Gastrocnemius medialis (tissue), 4 donors: ENCODE results near the gene CCDC88A. TPM values are rescaled to one million over a fixed set of nuclear protein-coding genes. Genes with fewer than 3 reads are reported as not detected.
"Not testable (repeated sequence)": the region's sequence is repeated elsewhere in the genome, so short reads cannot be mapped to it uniquely, and the experiment has no call there.

Experiments used
- ATAC-seq, 2 donors: fragments of 150-250 bp; one replicate each; pipeline ENCODE4 v1.9.1; 2016
- DNase-seq, 2 donors: peaks; one replicate each; pipeline ENCODE4 v3.0.0-alpha.2; 2019
- H3K27ac ChIP-seq, 4 donors: fragments of 200-600 bp; sonication (generic); 1 replicate in 1 of 4; 2 replicates in 3 of 4; pipeline ENCODE4 v1.5.1; 2016 to 2018; ENCODE audit warnings: mild to moderate bottlenecking in 2 of 4, moderate library complexity in 1 of 4
- H3K27me3 ChIP-seq, 3 donors: fragments of 200-600 bp; sonication (generic) in 2 of 3; 1 replicate in 1 of 3; 2 replicates in 2 of 3; pipeline versions ENCODE4 v1.5.1 to v1.6.0; 2016 to 2019; ENCODE audit warnings: mild to moderate bottlenecking in 1 of 3, moderate library complexity in 1 of 3
- H3K36me3 ChIP-seq, 2 donors: fragments of 200-600 bp; sonication (generic) in 1 of 2; one replicate each; pipeline ENCODE4 v1.5.1; 2017 to 2018
- H3K4me1 ChIP-seq, 2 donors: fragments of 200-600 bp; sonication (generic) in 1 of 2; one replicate each; pipeline ENCODE4 v1.5.1; 2016 to 2017; ENCODE audit warnings: mild to moderate bottlenecking in 2 of 2
- H3K4me3 ChIP-seq, 4 donors: fragments of 200-600 bp; sonication (generic) in 3 of 4; 1 replicate in 1 of 4; 2 replicates in 3 of 4; pipeline ENCODE4 v1.5.1; 2016 to 2019; ENCODE audit warnings: mild to moderate bottlenecking in 2 of 4
- H3K9me3 ChIP-seq, 3 donors: fragments of 200-600 bp; sonication (generic) in 2 of 3; 1 replicate in 1 of 3; 2 replicates in 2 of 3; pipeline ENCODE4 v1.5.1; 2016 to 2019
- POLR2A ChIP-seq, 2 donors: fragments of 450-650 bp; IDR thresholded peaks; one replicate each; pipeline ENCODE4 v1.6.1; 2017; ENCODE audit warnings: antibody characterized with exemption in 2 of 2, mild to moderate bottlenecking in 2 of 2, moderate library complexity in 2 of 2
- in situ Hi-C, 4 donors: fragments of 200-750 bp; cut with MboI; loops; one replicate each; pipeline versions ENCODE4 v1.15.0 to v1.8.0; 2017; ENCODE audit warnings: low sequenced_read_pairs in 4 of 4
- intact Hi-C: fragments of 100-400 bp; cut with DNase I; formaldehyde crosslinking; loops from one replicate; pipeline ENCODE4 v1.15.1; 2023; ENCODE audit warnings: low total_unique reads
- total RNA-seq, 4 donors: library from RNA; depleted of rRNA; stranded (reverse); fragments of >200 nt; gene quantifications; one replicate each; pipeline versions ENCODE4 v1.1.0 to v1.2.3, GENCODE V29; 2016
- TF ChIP-seq, protein P1 (sequence below), 5 experiments: fragments of 450-650 bp in 3 of 5; fragments of 200-600 bp in 2 of 5; sonication (generic) in 2 of 5; IDR thresholded peaks in 4 of 5; conservative IDR thresholded peaks in 1 of 5; 1 replicate in 4 of 5; 2 replicates in 1 of 5; pipeline ENCODE4 v1.5.1; 2016 to 2019; ENCODE audit warnings: antibody characterized with exemption in 5 of 5, mild to moderate bottlenecking in 3 of 5, moderate library complexity in 3 of 5

The CCDC88A gene
- total RNA-seq, 4 donors from 2014 or later = 12.9 to 28.7 (median 19.4) TPM

- H3K9me3 ChIP-seq = no peaks in the 10 kb centered on the region
- H3K27me3 ChIP-seq = no peaks in the 10 kb centered on the region
- no peak for DNase-seq
- no peak for ATAC-seq
- no peak overlapping the region for H3K4me3 ChIP-seq
- H3K27ac ChIP-seq = no peak overlapping the region
- intact Hi-C loops (no loop called here), in situ Hi-C loops (no loop called here)
- H3K36me3 ChIP-seq = peaks cover 0 to 63% of the 10 kb centered on the region in 2 donors
- TF ChIP-seq, protein P1, sequence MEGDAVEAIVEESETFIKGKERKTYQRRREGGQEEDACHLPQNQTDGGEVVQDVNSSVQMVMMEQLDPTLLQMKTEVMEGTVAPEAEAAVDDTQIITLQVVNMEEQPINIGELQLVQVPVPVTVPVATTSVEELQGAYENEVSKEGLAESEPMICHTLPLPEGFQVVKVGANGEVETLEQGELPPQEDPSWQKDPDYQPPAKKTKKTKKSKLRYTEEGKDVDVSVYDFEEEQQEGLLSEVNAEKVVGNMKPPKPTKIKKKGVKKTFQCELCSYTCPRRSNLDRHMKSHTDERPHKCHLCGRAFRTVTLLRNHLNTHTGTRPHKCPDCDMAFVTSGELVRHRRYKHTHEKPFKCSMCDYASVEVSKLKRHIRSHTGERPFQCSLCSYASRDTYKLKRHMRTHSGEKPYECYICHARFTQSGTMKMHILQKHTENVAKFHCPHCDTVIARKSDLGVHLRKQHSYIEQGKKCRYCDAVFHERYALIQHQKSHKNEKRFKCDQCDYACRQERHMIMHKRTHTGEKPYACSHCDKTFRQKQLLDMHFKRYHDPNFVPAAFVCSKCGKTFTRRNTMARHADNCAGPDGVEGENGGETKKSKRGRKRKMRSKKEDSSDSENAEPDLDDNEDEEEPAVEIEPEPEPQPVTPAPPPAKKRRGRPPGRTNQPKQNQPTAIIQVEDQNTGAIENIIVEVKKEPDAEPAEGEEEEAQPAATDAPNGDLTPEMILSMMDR (IDR thresholded peaks at IDR 0.05 in 4 of 5, conservative IDR thresholded peaks at IDR 0.05 in 1 of 5) = no peak
- TF ChIP-seq POLR2A (IDR thresholded peaks at IDR 0.05) = no peak
- H3K4me1 ChIP-seq = no peaks in the 10 kb centered on the region
These were observed 166.8 kb downstream of the CCDC88A start for GRCh38 chr2:55252832-55253231.

GRCh38 chr2:55247025-55247424 is 172.6 kb downstream of the CCDC88A start:
- no peak for ATAC-seq
- peaks cover 0 to 89% of the 10 kb centered on the region in 2 donors for H3K36me3 ChIP-seq
- DNase-seq = no peak
- no peak overlapping the region for H3K4me3 ChIP-seq
- no peak for TF ChIP-seq POLR2A (IDR thresholded peaks at IDR 0.05)
- TF ChIP-seq, protein P1 (IDR thresholded peaks at IDR 0.05 in 4 of 5, conservative IDR thresholded peaks at IDR 0.05 in 1 of 5) = no peak
- H3K9me3 ChIP-seq = no peaks in the 10 kb centered on the region
- no peaks in the 10 kb centered on the region for H3K27me3 ChIP-seq
- H3K27ac ChIP-seq = no peak overlapping the region
- in situ Hi-C loops = no loop called here
- intact Hi-C loops = no loop called here
- H3K4me1 ChIP-seq = no peaks in the 10 kb centered on the region

DNA sequence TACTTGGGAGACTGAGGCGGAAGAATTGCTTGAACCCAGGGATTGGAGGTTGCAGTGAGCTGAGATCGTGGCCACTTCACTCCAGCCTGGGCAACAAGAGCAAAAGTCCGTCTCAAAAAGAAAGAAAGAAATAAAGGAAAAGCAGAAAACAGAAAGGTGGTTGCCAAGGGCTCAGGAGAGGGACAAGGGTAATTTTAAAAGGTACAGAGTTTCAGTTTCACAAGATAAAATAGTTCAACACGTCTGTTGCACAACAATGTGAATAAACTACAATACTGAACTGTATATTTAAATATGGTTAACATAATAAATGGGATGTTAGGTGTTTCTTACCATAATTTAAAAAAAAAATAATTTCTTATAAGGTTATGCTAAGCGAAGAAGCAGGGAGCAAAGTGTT is 174.2 kb downstream of the CCDC88A start:
- in situ Hi-C loops (no loop called here), intact Hi-C loops (no loop called here)
- no peak overlapping the region for H3K27ac ChIP-seq
- ATAC-seq (no peak), DNase-seq (no peak)
- H3K9me3 ChIP-seq = no peaks in the 10 kb centered on the region
- no peaks in the 10 kb centered on the region for H3K4me1 ChIP-seq
- H3K36me3 ChIP-seq = peaks cover 0 to 94% of the 10 kb centered on the region in 2 donors
- no peak for TF ChIP-seq POLR2A (IDR thresholded peaks at IDR 0.05)
- TF ChIP-seq, protein P1 (IDR thresholded peaks at IDR 0.05 in 4 of 5, conservative IDR thresholded peaks at IDR 0.05 in 1 of 5) = no peak
- H3K4me3 ChIP-seq = no peak overlapping the region
- no peaks in the 10 kb centered on the region for H3K27me3 ChIP-seq

- no peak for ATAC-seq
- intact Hi-C loops = no loop called here
These were observed 177.0 kb downstream of the CCDC88A start for GRCh38 chr2:55242617-55243016.

DNA sequence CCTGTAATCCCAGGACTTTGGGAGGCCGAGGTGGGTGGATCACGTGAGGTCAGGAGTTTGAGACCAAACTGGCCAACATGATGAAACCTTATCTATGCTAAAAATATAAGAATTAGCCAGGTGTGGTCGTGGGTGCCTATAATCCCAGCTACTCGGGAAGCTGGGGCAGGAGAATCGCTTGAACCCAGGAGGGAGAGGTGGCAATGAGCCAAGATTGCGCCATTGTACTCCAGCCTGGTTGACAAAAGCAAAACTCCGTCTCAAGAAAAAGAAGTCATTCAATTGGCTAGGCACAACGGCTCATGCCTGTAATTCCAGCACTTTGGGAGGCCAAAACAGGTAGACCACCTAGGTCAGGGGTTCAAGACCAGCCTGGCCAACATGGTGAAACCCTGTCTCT is 178.1 kb downstream of the CCDC88A start:
- H3K27ac ChIP-seq, H3K4me1 ChIP-seq, H3K27me3 ChIP-seq, ATAC-seq, in situ Hi-C loops, intact Hi-C loops, DNase-seq, H3K4me3 ChIP-seq, H3K9me3 ChIP-seq: not testable (repeated sequence)
- H3K36me3 ChIP-seq = peaks cover 0 to 94% of the 10 kb centered on the region in 2 donors

More at GRCh38 chr2:55242617-55243016, 177.0 kb downstream of the CCDC88A start:
- TF ChIP-seq POLR2A (IDR thresholded peaks at IDR 0.05) = no peak
- TF ChIP-seq, protein P1 (IDR thresholded peaks at IDR 0.05 in 4 of 5, conservative IDR thresholded peaks at IDR 0.05 in 1 of 5) = no peak
- in situ Hi-C loops = no loop called here
- no peak for DNase-seq
- Histone ChIP-seq H3K36me3 (peaks cover 0 to 97% of the 10 kb centered on the region in 2 donors), H3K27me3 (no peaks in the 10 kb centered on the region), H3K4me3 (no peak overlapping the region), H3K27ac (no peak overlapping the region), H3K4me1 (no peaks in the 10 kb centered on the region), H3K9me3 (no peaks in the 10 kb centered on the region)
